SK-N-DZ (cell line): Measurements from ENCODE around the gene LMBRD2.

Source experiments
- DNase-seq: peaks from one replicate; pipeline ENCODE4 v3.0.0-alpha.2; 2015; ENCODE audit warnings: low spot score
- small RNA-seq, 2 experiments: library from RNA; depleted of rRNA; stranded (forward); fragments of <200 nt; gene quantifications; one replicate each; pipeline ENCODE3, GENCODE V24; 2014

LMBRD2 gene

GRCh38 chr5:36049949-36050348 lies 101.7 kb downstream of the LMBRD2 start:
- no peak for DNase-seq

Small RNA genes lying within 50 kb of the gene (small RNA-seq; reads per million reads assigned to genes)
- gene AC016612.1: 0 reads per million in 2 experiments
- 0.03 to 0.53 reads per million in 2 experiments for gene MIR580
- 0 reads per million in 2 experiments for gene RNU6-1305P
